Measurements from ENCODE around the gene NCAM1.

DNA sequence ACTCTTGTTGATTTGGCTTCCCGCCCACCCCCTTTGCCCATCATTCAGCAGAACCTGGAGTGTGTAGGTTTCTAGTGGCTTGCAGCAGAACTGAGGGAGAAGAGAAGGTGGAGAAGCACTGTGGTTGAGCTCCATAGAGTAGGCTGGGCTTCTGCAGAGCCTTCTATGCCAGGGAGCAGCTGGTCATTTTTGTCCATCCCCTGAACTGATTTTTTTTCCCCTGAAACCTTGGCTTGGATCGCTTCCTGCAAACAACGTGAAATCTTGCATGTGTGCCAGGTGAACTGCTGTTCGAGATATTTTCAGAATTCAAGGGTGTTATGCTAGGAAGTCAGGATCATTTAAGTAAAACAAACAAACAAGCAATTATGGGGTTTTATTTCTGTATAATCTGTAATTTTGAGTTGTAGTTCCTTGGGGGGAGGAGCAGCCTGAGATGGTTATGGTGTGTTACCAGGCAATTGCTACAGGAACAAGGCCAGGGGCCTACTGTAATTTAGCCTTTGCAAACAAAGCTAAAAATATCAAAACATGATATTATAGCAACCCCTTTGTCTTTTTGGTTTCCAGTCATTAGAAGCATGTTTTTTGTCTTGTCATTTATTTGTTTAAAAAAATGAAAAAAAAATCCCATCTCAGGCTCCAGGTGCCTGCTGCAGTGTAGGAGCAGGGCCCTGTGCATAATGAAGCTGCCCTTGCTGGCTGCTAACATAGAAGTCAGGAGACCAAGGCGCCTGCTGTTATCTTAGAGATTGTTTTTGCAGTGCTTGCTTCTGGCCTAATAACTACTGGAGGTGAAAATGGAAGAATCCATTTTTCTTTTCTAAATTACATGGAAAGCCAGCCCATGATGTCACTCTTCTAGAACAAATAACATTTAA is 200.7 kb downstream of the NCAM1 start:
- no peak for TF ChIP-seq EZH2 (IDR thresholded peaks at IDR 0.05; ENCODE audit: low read length)
- TF ChIP-seq, protein P1, sequence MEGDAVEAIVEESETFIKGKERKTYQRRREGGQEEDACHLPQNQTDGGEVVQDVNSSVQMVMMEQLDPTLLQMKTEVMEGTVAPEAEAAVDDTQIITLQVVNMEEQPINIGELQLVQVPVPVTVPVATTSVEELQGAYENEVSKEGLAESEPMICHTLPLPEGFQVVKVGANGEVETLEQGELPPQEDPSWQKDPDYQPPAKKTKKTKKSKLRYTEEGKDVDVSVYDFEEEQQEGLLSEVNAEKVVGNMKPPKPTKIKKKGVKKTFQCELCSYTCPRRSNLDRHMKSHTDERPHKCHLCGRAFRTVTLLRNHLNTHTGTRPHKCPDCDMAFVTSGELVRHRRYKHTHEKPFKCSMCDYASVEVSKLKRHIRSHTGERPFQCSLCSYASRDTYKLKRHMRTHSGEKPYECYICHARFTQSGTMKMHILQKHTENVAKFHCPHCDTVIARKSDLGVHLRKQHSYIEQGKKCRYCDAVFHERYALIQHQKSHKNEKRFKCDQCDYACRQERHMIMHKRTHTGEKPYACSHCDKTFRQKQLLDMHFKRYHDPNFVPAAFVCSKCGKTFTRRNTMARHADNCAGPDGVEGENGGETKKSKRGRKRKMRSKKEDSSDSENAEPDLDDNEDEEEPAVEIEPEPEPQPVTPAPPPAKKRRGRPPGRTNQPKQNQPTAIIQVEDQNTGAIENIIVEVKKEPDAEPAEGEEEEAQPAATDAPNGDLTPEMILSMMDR (optimal IDR thresholded peaks at IDR 0.05 in 1 of 3, IDR thresholded peaks at IDR 0.05 in 1 of 3, conservative IDR thresholded peaks at IDR 0.05 in 1 of 3; ENCODE audit: extremely low read depth in 1 of 3, insufficient read depth in 2 of 3, low read length in 3 of 3) = no peak
